Raji (cell line): ENCODE results near the gene ZNF407.

Source experiments
- POLR2A ChIP-seq: IDR thresholded peaks from 2 replicates; pipeline ENCODE4 v1.6.1; 2011; ENCODE audit warnings: low read depth, low read length, control low read depth; ENCODE audit not compliant: insufficient read depth

ZNF407 gene

GRCh38 chr18:75071866-75072671, 474.4 kb downstream of the ZNF407 start:
- no peak for TF ChIP-seq POLR2A

- no peak for TF ChIP-seq POLR2A
Observed at GRCh38 chr18:75072672-75073371, 475.2 kb downstream of the ZNF407 start.

- no peak for TF ChIP-seq POLR2A
Observed at GRCh38 chr18:75073654-75074053, 476.0 kb downstream of the ZNF407 start.

GRCh38 chr18:75074196-75075015, 476.7 kb downstream of the ZNF407 start:
- TF ChIP-seq POLR2A: no peak

GRCh38 chr18:75075016-75075305, 477.3 kb downstream of the ZNF407 start:
- no peak for TF ChIP-seq POLR2A

GRCh38 chr18:75075429-75075841, 477.8 kb downstream of the ZNF407 start:
- no peak for TF ChIP-seq POLR2A

- no peak for TF ChIP-seq POLR2A
Observed at GRCh38 chr18:75076286-75076685, 478.6 kb downstream of the ZNF407 start.

- no peak for TF ChIP-seq POLR2A
Observed at GRCh38 chr18:75081486-75081885, 483.8 kb downstream of the ZNF407 start.

GRCh38 chr18:75083131-75083530, 485.5 kb downstream of the ZNF407 start:
- no peak for TF ChIP-seq POLR2A

- no peak for TF ChIP-seq POLR2A
Observed at GRCh38 chr18:75083761-75084160, 486.1 kb downstream of the ZNF407 start.

GRCh38 chr18:75086494-75087034, 488.9 kb downstream of the ZNF407 start:
- TF ChIP-seq POLR2A: no peak

- no peak for TF ChIP-seq POLR2A
Observed at GRCh38 chr18:75087119-75088020, 489.7 kb downstream of the ZNF407 start.

- no peak for TF ChIP-seq POLR2A
Observed at GRCh38 chr18:75088021-75088506, 490.4 kb downstream of the ZNF407 start.

GRCh38 chr18:75088622-75089211, 491.0 kb downstream of the ZNF407 start:
- TF ChIP-seq POLR2A: no peak

- no peak for TF ChIP-seq POLR2A
Observed at GRCh38 chr18:75089748-75090327, 492.2 kb downstream of the ZNF407 start.
